Cardiac ventricle fibroblast (primary cell): Measurements from ENCODE around the gene SRPRB. TPM values are rescaled to one million over a fixed set of nuclear protein-coding genes. Genes with fewer than 3 reads are reported as not detected.

Experiments used
- total RNA-seq: library from RNA; depleted of rRNA; stranded (reverse); fragments of >200 nt; gene quantifications from 2 replicates; pipeline ENCODE4 v1.2.3, GENCODE V29; 2015

Gene SRPRB
- total RNA-seq: 37.7 and 50.8 TPM in 2 replicates

GRCh38 chr3:133805702-133806475 is at the start of gene SRPRB:
SRPRB (plus strand) TSS chr3:133805815; CDS start chr3:133805849, 34 bp downstream.

Other genes starting within 250 kb of the SRPRB start
- 98.5 and 106 TPM in 2 replicates for gene CDV3, start 232.1 kb upstream of the SRPRB start, total RNA-seq
- gene TOPBP1, start 143.9 kb upstream of the SRPRB start, total RNA-seq: 10.9 and 15.8 TPM in 2 replicates
- gene TF, start 59.4 kb upstream of the SRPRB start, total RNA-seq: 0.10 and 0.12 TPM in 2 replicates
- gene RAB6B, start 90.1 kb downstream of the SRPRB start, total RNA-seq: 0.29 and 1.7 TPM in 2 replicates
- 0.20 and 0.44 TPM in 2 replicates for gene SLCO2A1, start 224.1 kb downstream of the SRPRB start, total RNA-seq